Left renal cortex interstitium (tissue), 4 donors: ENCODE data around the gene FAM3A. TPM values are rescaled to one million over a fixed set of nuclear protein-coding genes. Genes with fewer than 3 reads are reported as not detected.

Experiments used
- DNase-seq, 4 donors: peaks; one replicate each; pipeline ENCODE4 v3.0.0-alpha.2; 2013; ENCODE audit warnings: low read depth in 4 of 4, low spot score in 2 of 4, missing footprints in 1 of 4
- polyA plus RNA-seq, 4 donors: library from polyadenylated mRNA; unstranded; fragments of 120-200 nt; gene quantifications; one replicate each; pipeline ENCODE4 v1.2.1, GENCODE V29; 2013; ENCODE audit not compliant: insufficient read length in 4 of 4

FAM3A gene
- polyA plus RNA-seq, 4 donors, result 34.1 to 47.8 (median 40.2) TPM

DNA sequence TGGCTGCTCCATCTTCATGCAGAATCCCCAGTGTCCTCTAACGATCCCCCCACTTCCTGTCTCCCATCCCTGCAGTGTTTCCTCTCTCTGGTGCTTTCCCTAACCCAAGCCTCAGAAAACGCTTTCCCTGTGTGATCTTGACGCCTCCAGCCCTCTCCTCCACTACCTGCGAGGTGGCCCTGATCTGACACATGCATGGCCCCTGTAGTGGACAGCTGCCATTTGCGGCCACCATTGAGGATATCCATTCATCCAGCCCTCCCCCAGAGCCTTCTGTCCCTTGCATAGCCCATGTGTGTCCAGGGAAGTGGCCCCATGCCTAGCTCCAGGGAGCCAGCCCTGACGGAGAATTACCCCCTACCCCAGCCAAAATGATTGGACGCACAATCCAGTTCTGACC is 32.7 kb downstream of the FAM3A start:
- no peak for DNase-seq

DNA sequence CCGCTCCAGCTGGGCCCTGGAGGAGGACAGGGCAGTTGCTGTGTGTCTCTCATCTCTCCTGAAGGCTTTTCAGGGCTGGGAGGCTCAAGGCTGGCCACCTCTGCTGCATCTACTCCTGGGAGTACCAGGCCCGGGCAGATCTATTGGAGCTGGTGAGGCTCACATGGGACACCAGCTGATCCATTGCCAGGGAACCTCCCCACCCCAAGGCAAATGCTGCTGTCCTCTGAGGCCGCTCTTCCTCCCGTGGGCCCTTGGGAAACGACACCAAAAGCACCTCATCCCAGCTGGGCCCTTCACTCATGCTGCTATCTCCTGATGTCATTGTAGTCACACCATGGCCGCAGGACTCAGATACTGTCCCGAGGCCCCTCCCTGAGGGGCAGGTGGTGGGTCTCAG is 33.2 kb downstream of the FAM3A start:
- no peak for DNase-seq

DNA sequence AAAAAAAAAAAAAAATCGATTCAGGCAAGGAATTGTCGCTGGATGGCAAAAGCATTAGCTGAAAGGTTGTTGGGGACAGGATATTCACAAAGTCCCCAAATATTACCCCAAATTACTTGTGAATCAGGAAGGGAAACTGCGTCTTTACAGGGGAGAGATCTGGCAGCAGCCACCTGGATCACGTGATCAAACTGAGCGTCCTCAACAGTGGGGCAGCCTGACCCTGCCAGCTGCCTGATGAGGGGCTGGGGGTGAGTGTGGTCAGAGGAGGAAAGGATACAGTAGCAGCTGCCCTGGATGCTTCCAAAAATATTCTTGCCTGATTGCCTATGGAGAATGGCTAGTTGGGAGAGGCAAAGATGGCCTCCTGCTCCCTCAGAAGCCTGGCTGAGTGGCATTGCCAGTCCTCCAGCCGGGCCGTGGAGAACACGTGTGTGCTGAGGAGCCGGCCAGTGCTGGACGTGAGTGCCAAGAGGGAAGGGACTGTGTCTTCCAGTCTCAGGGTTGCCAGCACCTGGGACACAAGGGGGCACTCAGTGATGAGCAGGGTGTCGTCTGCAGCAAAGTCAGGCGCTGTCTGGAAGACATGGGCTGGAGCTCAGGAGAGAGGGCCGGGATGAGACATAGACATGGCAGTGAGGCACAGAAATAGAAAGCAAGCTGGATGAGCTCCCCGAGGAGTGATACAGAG is 34.0 kb downstream of the FAM3A start:
- no peak for DNase-seq

DNA sequence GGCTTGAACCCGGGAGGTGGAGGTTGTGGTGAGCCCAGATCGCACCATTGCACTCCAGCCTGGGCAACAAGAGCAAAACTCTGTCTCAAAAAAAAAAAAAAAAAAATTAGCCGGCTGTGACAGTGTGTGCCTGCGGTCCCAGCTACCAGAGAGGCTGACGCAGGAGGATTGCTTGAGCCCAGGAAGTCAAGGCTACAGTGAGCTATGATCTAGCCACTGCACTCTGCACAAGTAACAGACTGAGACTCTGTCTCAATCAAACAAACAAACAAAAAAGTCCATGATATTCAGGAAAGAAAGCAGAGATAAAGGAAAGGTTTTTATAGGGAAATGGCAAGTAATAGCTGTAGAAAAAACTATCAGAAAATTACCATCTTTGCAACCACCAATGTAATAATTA is 34.8 kb downstream of the FAM3A start:
- DNase-seq, result no peak

DNA sequence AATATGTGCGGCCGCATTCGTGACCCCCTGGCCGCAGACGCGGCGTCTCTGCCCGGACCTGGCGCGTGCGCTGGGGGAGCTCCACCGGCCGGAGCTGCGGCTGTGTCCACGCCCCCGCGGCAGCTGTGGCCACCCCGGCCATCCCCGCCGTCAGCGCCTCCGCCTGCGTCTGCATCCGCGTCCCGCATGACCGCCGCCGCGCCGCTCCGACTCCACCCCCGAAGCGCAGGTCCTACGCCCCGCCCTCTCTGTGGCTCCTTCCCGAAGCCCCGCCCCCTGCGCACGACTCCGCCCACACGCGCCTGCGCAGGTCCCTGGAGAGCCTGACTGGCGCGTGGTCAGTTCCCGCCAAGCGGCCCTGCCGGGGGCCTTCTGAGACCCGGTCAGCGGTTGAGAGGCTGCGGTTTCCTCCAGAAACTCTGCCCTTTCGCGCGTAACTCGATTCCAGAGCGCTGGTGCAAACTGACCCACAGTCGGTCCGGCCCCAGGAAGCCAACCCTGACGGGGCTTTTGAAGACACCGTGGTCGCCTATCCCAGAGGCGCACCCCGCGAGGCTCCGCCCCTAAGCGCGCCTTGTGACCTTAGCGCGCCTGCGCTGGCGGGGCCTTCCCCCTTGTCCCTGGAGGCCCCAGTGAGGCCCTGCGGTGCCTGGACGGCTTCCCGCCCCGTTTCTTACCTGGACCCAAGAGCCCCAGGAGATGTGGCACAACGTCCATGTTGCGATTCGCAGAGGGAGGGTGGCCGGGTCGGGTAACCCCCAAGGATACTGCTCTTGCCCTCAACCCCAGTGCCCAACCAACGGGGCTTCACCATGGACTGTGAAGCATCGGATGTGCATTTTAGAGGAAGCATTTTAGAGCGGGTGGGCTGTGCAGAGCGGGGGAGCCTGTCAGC is 37.1 kb downstream of the FAM3A start, which contains the start of gene LAGE3:
Gene LAGE3 (minus strand): TSS at position 554 of the 895 bp plus-strand sequence. CDS start 366 bp downstream, at position 188.
- peak; percentile 62 to 78 (median 68) for DNase-seq

DNA sequence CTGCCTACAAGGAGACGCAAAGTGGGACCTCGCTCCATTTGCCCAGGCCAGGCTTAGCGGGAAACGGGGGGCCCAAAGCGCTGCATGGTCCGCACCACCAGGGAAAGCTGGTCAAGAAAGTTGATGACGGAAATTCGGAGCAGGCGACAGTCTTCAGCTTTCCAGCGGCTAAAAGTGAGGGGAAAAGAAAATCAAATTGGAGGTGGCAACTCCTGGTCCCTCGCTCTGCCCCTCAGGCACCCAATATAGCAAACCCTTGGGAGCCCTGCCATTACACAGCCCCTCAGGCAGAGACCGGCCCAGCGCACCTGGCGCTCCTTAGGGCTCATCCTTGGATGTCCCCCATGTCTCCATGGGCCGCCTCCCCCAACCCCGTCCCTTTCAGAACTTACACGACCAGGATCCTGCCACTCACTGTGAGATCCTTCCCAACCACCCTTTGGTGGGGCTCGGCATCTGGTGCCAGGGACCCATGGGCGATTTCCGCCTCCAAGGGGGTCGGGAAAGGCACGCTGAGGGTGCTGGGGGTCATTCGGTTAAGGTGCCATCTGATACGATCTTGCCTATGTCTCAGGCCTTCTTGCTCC is 38.0 kb downstream of the FAM3A start:
- DNase-seq, result no peak

DNA sequence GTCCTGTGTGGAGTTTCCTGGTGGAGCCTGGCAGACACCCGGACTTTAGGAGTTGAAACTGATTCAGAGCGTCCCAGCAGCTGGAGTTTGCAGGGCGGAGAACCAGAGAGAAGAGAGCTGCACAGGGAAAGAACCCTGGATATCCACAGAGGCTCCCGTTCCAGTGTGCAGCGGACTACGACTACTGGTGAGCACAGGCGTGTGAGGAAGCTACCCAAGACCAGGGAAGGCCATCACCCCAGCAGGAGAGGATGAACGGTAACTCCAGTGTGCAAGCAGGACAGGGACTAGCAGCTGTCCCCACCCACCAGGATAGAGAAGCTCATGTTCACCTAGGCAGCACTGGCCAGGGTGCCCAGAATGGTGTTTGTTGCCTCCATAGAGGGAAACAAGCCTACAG is 39.2 kb downstream of the FAM3A start:
- DNase-seq, result no peak

DNA sequence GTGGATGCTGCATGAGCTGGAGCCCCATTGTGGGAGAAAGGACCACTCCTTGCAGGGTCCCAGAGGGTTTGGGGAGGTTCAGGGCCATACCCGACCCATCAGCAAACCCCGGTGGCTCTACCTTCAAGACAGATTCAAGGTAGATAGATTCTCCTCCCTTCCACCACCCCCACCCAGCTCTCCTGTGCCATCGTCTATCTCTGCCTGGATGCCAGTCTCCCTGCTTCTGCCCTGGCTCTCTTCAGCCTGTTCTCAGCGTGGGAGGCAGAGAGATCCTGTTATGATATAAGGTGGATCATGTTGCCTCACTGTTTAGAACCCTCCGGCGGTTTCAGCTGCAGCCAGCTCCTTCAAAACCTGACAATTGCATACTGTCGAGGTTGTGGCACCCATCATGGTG is 42.3 kb downstream of the FAM3A start:
- no peak for DNase-seq

DNA sequence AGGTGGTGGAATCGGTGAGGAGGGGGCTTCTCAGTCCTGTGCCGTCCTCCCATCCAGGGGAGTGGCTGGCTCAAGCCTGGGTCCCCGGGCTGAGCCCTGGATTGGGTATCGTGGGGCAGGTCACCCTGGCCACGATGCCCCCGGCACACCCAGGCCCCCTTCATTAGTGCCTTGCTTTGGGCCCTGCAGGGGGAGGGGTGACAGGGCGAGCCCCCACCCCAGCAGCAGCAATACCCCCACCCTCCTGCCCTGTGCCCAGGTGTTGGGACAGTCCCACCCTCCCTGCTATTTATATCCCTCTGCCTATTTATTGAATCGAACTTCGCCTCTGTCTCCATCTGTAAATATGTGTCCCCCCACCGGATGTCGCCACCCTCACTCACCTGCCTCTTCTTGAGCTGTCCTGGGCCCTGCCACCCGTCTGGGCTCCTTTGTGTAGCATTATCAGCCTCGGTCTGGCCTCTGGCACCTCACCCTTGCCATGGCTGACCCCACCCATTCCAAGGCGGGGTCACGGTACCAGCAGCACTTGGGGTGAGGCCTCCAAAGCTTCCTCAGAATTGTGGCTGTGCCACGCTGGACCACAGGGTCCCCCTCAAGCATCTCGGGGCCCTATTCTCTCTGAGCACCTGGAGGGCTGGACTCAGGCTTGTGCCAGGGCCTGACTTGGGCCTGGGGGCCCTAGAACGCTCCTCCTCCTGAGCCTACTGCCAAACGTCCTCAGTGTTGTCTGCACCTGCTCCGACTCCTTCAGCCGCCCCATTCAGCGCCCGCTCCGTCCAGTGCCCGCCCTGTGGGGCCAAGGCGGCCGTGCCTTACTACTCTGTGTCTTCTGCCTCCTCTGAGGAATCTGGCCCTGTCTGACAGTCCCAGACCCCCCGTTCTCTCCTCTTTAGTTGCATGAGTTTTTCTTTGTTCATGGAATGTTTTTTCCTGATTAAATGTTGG is 43.1 kb downstream of the FAM3A start:
- no peak for DNase-seq

DNA sequence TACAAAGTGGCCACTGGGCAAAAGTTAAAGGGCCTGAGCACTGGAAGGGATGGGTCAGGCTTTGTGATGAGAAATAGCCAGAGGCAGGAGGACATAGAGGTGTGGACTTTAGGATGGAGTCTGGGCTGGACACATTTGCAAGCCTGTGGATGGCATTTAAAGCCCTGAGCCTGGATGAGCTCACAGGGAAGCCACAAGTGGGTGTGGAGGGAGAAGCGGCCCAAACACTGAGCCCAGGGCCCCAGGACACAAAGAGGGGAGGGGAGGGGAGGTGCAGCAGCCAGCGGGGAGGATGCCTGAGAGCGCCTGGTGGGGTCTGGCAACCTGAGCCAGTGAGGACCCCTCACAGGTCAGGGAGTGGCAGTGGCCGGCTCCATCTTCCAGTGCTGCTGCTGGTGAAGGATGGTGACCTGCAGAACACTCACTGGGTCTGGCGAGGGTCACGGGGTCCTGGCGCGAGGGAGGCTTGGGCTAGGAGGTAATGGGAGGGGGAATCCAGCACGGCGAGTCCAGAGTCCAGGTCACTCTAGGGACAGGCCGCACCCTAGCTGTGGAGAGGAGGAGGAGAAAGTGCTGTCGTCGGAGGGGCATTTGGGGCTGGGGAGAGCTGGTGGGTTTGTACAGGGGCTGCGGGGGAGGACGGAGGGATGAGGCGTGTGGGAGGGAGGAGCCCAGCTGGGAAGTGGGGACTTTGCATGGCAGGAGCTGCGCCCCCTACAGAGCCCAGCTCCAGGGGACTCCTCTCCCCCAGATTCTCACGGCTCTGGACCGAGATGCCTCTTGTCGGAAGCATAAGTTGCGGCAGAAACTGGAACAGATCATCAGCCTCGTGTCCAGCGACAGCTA is 44.0 kb downstream of the FAM3A start:
- DNase-seq, result no peak

DNA sequence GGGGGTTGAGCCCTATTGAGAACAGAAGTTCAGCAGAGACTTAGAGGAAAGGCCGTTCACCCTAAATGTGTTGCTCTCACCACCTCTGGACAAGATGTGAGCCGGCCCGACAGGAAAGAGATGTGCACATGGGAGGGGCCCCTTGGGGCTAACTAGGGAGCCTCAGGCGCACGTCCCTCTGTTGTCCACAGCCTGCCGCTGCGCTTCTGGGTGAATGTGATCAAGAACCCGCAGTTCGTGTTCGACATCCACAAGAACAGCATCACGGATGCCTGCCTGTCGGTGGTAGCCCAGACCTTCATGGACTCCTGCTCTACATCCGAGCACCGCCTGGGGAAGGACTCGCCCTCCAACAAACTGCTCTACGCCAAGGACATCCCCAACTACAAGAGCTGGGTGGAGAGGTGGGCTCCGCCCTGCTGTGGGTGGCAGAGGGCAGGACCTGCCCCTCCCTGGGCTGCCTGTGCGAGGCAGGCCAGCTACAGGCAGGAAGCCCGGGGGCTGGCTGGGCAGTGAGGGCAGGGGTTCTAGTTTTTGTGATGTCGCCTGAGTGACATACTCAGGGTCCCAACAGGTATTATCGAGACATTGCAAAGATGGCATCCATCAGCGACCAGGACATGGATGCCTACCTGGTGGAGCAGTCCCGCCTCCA is 45.0 kb downstream of the FAM3A start:
- no peak for DNase-seq

DNA sequence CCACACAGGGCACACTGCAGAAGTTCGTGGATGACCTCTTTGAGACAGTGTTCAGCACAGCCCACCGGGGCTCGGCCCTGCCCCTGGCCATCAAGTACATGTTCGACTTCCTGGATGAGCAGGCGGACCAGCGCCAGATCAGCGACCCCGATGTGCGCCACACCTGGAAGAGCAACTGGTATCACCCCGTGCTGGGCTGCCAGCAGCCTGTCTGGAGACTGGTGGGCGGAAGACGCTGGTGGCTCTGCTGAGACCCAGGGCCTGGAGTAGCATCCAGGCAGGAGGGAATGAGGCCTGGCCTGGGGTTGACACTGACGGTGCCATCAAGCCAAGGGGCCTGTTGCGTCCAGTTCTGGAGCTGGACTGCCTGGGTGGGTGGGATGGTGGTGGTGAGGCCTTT is 45.6 kb downstream of the FAM3A start:
- DNase-seq, result no peak

DNA sequence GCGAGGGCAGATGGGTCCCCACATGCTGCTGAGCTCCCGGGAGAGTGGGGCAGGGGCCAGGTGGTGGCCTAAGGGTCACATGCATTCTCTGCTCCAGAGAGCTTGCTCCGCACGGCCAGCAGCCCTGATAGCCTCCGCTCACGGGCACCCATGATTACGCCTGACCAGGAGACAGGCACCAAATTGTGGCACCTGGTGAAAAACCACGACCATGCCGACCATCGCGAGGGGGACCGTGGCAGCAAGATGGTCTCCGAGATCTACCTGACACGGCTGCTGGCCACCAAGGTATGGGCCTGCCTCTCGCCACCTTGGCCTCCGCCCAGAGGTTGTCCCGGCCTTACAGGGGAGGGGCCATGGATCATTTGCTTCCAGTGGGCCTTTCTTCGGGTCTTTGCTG is 46.2 kb downstream of the FAM3A start:
- DNase-seq, result no peak

DNA sequence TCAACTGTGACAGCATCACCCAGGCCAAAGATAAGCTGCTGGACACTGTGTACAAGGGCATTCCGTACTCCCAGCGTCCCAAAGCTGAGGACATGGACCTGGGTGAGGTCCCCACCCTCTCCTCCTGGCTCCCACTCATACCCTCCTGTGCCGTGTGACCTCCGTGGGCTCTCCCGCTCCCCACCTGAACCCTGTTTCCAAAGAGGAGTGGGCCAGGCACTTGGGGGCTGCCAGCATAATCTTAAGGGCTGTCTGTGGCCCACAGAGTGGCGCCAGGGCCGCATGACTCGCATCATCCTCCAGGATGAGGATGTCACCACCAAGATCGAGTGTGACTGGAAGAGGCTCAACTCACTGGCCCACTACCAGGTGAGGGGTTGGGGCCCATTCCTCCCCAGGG is 46.9 kb downstream of the FAM3A start:
- no peak for DNase-seq

DNA sequence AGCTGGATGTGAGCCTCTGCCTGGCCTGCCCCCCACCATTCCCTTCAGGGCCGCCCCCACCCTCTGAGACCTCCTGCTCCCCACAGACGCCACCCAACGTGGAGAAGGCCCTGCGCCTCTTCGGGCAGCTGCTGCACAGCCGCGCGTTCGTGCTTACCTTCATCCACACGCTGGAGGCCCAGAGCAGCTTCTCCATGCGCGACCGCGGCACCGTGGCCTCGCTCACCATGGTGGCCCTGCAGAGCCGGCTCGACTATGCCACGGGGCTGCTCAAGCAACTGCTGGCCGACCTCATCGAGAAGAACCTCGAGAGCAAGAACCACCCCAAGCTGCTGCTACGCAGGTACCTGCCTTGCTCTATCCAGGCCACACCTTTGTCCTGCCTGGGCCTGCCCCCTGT is 47.8 kb downstream of the FAM3A start:
- DNase-seq, result no peak

DNA sequence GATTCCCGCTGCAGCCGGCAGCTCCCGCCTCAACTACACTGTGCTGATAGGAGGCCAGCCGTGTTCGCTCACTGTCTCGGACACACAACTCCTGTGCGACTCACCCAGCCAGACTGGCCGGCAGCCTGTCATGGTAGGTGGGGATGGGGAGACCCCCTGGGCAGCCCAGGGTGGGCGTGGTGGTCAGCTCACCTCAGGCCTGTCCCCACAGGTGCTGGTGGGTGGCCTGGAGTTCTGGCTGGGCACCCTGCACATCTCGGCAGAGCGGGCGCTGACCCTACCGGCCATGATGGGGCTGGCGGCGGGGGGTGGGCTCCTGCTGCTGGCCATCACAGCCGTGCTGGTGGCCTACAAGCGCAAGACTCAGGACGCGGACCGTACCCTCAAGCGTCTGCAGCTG is 48.5 kb downstream of the FAM3A start:
- no peak for DNase-seq

DNA sequence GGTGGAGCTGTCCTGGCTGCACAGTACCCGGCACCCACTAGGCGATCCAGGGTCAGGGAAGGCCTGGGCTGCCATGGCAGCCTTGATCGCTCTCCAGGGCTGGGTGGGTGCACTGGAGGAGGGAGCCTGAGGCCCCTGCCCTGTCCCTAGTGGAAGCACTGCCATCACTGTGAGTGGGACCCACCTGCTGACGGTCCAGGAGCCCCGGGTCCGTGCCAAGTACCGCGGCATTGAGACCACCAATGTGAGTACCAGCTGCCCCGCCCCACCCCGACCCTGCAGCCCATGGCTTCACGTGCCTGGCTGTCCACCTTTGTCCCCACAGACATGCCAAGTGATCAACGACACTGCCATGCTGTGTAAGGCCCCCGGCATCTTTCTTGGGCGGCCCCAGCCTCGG is 49.1 kb downstream of the FAM3A start:
- DNase-seq, result no peak

DNA sequence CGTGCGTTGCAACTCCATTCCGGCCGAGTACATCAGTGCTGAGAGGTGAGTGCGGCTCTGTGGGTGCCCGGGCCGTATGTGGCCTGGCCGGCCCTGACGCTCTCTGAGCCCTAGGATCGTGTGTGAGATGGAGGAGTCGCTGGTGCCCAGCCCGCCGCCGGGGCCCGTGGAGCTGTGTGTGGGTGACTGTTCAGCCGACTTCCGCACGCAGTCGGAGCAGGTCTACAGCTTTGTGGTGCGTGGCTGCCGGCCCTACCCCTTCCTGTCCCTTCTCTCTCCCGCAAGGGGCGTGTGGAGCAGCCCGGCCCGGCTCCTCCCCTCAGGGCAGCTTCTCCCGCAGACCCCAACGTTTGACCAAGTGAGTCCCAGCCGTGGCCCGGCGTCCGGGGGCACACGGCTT is 50.0 kb downstream of the FAM3A start:
- DNase-seq, result no peak

DNA sequence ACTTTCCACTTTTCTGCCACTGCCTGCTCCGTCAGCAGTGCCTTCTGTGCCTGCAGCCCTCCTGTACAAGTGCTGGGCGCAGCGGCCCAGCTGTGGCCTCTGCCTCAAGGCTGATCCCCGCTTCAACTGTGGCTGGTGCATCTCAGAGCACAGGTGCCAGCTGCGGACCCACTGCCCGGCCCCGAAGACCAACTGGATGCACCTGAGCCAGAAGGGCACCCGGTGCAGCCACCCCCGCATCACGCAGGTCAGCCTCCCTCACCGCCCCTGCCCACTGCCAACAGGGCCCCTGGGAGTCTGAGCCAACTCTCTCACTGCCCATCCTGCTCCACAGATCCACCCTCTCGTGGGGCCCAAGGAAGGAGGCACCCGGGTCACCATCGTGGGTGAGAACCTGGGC is 50.4 kb downstream of the FAM3A start:
- DNase-seq, result no peak
